ENCODE measurements around the gene SSR2.

- no peak for TF ChIP-seq POLR2A (IDR thresholded peaks at IDR 0.05; ENCODE audit: low read depth, low read length)
- no peak for TF ChIP-seq POLR2AphosphoS5 (IDR thresholded peaks at IDR 0.05; ENCODE audit: low read depth, low read length)
- TF ChIP-seq TAF1 (IDR thresholded peaks at IDR 0.05; ENCODE audit: borderline replicate concordance, low read depth, low read length): no peak
These were observed 44.5 kb upstream of the SSR2 start for GRCh38 chr1:156065212-156065611.
